Measurements from ENCODE around the gene RAD51D. TPM values are rescaled to one million over a fixed set of nuclear protein-coding genes. Genes with fewer than 3 reads are reported as not detected.

The RAD51D gene
- polyA plus RNA-seq, 1 of the 3 experiments (the other 2 are of a cell fraction): 11.6 TPM

DNA sequence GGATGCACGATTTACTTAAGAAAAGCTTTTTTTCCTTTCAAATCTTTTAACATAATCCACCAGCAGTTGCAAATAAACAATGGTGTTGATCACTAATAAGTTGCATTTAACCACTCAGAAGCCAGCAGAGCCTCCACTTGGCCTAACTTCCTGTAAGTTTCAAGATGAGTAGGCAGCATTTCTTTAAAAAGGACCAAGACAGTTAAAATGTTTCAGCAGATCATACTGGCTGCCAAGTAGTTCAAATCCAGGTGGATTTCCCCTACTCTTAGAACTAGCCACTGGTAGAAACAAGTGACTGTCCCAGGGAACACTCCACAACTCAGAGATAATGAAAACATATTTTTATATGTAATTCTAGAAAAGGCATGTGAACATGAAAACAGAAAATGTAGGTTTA is 39.1 kb downstream of the RAD51D start:
- Histone ChIP-seq H2AFZ (ENCODE audit: low read depth) (no peak overlapping the region), H4K20me1 (ENCODE audit: insufficient read depth) (peaks cover 6% of the 10 kb centered on the region), H3K27ac (ENCODE audit: low read depth in 2 of 2, low read length in 1 of 2) (no peak overlapping the region), H3K9me2 (no peaks in the 10 kb centered on the region), H3K4me2 (no peak overlapping the region), H3K4me3 (ENCODE audit: low read depth in 2 of 2, low read length in 1 of 2) (no peak overlapping the region), H3K79me2 (ENCODE audit: insufficient read depth) (peaks cover 74% of the 10 kb centered on the region), H3F3A (replicated peaks; ENCODE audit: insufficient read depth) (peaks cover 27% of the 10 kb centered on the region), H3K9ac (no peak overlapping the region), H3K4me1 (ENCODE audit: control insufficient read depth in 1 of 2, insufficient read depth in 2 of 2, low read depth in 1 of 2, low read length in 1 of 2) (peaks cover 9 to 19% of the 10 kb centered on the region in 2 experiments), H3K27me3 (ENCODE audit: insufficient read depth) (no peaks in the 10 kb centered on the region), H3K9me3 (no peaks in the 10 kb centered on the region), H3K36me3 (replicated peaks in 1 of 2; ENCODE audit: control insufficient read depth in 1 of 2, insufficient read depth in 2 of 2, low read length in 1 of 2) (peaks cover 0 to 4% of the 10 kb centered on the region in 2 experiments)
- POLR2A ChIA-PET: no interaction called here
- DNase-seq: no peak
- WGBS (ENCODE audit: low lambda C conversion rate): 81% methylated on average over 1 of the region's 1 CpG
- CTCF ChIA-PET: interaction anchor here (0.8 to 2.3 kb wide), 4 partner anchors 9 to 27 kb away, joined by 3 to 10 read pairs (median 3); no protein-coding TSS in a partner anchor
- TF ChIP-seq YY1 (IDR thresholded peaks at IDR 0.05; ENCODE audit: low read depth): no peak
- no peak for TF ChIP-seq SMC3 (IDR thresholded peaks at IDR 0.05; ENCODE audit: low read depth, low read length)
- no peak for TF ChIP-seq RXRA (IDR thresholded peaks at IDR 0.05; ENCODE audit: borderline replicate concordance, low read depth)
- TF ChIP-seq FOXJ3 (CRISPR knock-in tag; IDR thresholded peaks at IDR 0.05): no peak
- TF ChIP-seq POLR2AphosphoS5 (IDR thresholded peaks at IDR 0.05; ENCODE audit: low read depth, low read length): no peak
- TF ChIP-seq TCF12 (IDR thresholded peaks at IDR 0.05): no peak
- TF ChIP-seq, protein P1, sequence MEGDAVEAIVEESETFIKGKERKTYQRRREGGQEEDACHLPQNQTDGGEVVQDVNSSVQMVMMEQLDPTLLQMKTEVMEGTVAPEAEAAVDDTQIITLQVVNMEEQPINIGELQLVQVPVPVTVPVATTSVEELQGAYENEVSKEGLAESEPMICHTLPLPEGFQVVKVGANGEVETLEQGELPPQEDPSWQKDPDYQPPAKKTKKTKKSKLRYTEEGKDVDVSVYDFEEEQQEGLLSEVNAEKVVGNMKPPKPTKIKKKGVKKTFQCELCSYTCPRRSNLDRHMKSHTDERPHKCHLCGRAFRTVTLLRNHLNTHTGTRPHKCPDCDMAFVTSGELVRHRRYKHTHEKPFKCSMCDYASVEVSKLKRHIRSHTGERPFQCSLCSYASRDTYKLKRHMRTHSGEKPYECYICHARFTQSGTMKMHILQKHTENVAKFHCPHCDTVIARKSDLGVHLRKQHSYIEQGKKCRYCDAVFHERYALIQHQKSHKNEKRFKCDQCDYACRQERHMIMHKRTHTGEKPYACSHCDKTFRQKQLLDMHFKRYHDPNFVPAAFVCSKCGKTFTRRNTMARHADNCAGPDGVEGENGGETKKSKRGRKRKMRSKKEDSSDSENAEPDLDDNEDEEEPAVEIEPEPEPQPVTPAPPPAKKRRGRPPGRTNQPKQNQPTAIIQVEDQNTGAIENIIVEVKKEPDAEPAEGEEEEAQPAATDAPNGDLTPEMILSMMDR (IDR thresholded peaks at IDR 0.05): no peak
- no peak for TF ChIP-seq EZH2phosphoT487 (IDR thresholded peaks at IDR 0.05; ENCODE audit: borderline replicate concordance, low read depth)
- TF ChIP-seq MEF2A (IDR thresholded peaks at IDR 0.05; ENCODE audit: borderline replicate concordance, low read depth): no peak
- TF ChIP-seq, protein P2, sequence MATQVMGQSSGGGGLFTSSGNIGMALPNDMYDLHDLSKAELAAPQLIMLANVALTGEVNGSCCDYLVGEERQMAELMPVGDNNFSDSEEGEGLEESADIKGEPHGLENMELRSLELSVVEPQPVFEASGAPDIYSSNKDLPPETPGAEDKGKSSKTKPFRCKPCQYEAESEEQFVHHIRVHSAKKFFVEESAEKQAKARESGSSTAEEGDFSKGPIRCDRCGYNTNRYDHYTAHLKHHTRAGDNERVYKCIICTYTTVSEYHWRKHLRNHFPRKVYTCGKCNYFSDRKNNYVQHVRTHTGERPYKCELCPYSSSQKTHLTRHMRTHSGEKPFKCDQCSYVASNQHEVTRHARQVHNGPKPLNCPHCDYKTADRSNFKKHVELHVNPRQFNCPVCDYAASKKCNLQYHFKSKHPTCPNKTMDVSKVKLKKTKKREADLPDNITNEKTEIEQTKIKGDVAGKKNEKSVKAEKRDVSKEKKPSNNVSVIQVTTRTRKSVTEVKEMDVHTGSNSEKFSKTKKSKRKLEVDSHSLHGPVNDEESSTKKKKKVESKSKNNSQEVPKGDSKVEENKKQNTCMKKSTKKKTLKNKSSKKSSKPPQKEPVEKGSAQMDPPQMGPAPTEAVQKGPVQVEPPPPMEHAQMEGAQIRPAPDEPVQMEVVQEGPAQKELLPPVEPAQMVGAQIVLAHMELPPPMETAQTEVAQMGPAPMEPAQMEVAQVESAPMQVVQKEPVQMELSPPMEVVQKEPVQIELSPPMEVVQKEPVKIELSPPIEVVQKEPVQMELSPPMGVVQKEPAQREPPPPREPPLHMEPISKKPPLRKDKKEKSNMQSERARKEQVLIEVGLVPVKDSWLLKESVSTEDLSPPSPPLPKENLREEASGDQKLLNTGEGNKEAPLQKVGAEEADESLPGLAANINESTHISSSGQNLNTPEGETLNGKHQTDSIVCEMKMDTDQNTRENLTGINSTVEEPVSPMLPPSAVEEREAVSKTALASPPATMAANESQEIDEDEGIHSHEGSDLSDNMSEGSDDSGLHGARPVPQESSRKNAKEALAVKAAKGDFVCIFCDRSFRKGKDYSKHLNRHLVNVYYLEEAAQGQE (IDR thresholded peaks at IDR 0.05; ENCODE audit: low read depth, low read length): no peak
